Common myeloid progenitor, CD34-positive (primary cell): ENCODE measurements around the gene IL5RA.

Source experiments
- CTCF ChIA-PET: fragments of 350-600 bp; sonication (Branson Sonifier 250); formaldehyde crosslinking; loops from one replicate; lab custom pipeline; 2021; ENCODE audit warnings: antibody characterized with exemption; lab: Charles Lee
- POLR2A ChIA-PET: fragments of 350-600 bp; sonication (Branson Sonifier 250); formaldehyde crosslinking; loops from one replicate; lab custom pipeline; 2021; ENCODE audit warnings: antibody characterized with exemption; lab: Charles Lee
- DNase-seq, 3 donors: peaks; one replicate each; pipeline versions ENCODE4 v3.0.0 to v3.0.0-alpha.2; 2013
- H3K27ac ChIP-seq, 2 experiments: 1 replicate in 1 of 2; 2 replicates in 1 of 2; pipeline ENCODE4 v1.7.0; 2013; ENCODE audit warnings: inconsistent platforms in 2 of 2, low read length in 2 of 2, mild to moderate bottlenecking in 2 of 2, low read depth in 1 of 2, moderate library complexity in 1 of 2; ENCODE audit not compliant: severe bottlenecking in 2 of 2, insufficient read depth in 1 of 2, poor library complexity in 1 of 2
- H3K27me3 ChIP-seq, 5 experiments: replicated peaks in 2 of 5; 1 replicate in 3 of 5; 2 replicates in 2 of 5; pipeline versions ENCODE4 v1.6.1 to v1.7.0; 2013; ENCODE audit warnings: low read length in 4 of 5, mild to moderate bottlenecking in 2 of 5, moderate library complexity in 2 of 5, inconsistent platforms in 1 of 5; ENCODE audit not compliant: insufficient read depth in 5 of 5, control insufficient read depth in 4 of 5
- H3K36me3 ChIP-seq, 4 experiments: 1 replicate in 2 of 4; 2 replicates in 2 of 4; pipeline versions ENCODE4 v1.6.1 to v1.7.0; 2013; ENCODE audit warnings: low read length in 3 of 4, control low read depth in 1 of 4, mild to moderate bottlenecking in 1 of 4; ENCODE audit not compliant: control insufficient read depth in 4 of 4, insufficient read depth in 4 of 4
- H3K4me1 ChIP-seq, 4 experiments: 1 replicate in 3 of 4; 2 replicates in 1 of 4; pipeline versions ENCODE4 v1.6.1 to v1.7.1; 2013; ENCODE audit warnings: low read length in 3 of 4, mild to moderate bottlenecking in 3 of 4, control low read depth in 1 of 4, inconsistent platforms in 1 of 4, moderate library complexity in 1 of 4; ENCODE audit not compliant: control insufficient read depth in 4 of 4, insufficient read depth in 4 of 4; ENCODE audit errors: control extremely low read depth in 1 of 4
- H3K4me3 ChIP-seq, 7 experiments: 1 replicate in 4 of 7; 2 replicates in 3 of 7; pipeline versions ENCODE4 v1.5.1 to v1.7.0; 2013; ENCODE audit warnings: mild to moderate bottlenecking in 7 of 7, low read length in 6 of 7, moderate library complexity in 6 of 7, inconsistent platforms in 2 of 7, low read depth in 2 of 7, control low read depth in 1 of 7; ENCODE audit not compliant: insufficient read depth in 4 of 7, control insufficient read depth in 1 of 7; ENCODE audit errors: extremely low read depth in 1 of 7
- H3K9me3 ChIP-seq, 5 experiments: 1 replicate in 4 of 5; 2 replicates in 1 of 5; pipeline versions ENCODE4 v1.6.1 to v1.7.1; 2013; ENCODE audit warnings: low read length in 4 of 5, mild to moderate bottlenecking in 2 of 5, inconsistent platforms in 1 of 5, low read depth in 1 of 5, moderate library complexity in 1 of 5; ENCODE audit not compliant: control insufficient read depth in 4 of 5, insufficient read depth in 2 of 5; ENCODE audit errors: control extremely low read depth in 1 of 5
- WGBS: methylation state at CpG from one replicate; pipeline ENCODE4 v1.1.5; 2013; ENCODE audit not compliant: insufficient coverage; 5-methylcytosine and 5-hydroxymethylcytosine counted together

IL5RA gene

DNA sequence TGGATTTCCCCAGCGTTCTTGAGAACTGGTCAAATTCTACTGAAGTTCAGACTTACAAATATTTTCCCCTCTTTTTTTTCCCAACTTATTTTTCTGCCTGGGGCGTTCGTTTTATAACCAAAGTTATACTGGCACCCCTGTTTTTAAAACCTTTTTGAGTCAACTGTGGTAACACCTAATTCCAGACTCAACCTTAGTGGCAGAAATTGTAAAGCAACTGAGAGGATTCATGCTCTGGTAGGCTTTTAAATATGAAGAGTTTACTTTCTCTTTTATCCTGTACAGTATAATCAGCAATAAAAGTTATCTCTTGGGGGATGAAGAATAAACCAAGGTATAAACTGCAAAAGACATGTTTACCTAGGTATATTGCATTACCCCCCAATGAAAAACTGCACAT lies 2.3 kb downstream of the IL5RA start:
- no peak for DNase-seq
- Histone ChIP-seq H3K4me3 (no peak overlapping the region), H3K9me3 (no peaks in the 10 kb centered on the region), H3K36me3 (no peaks in the 10 kb centered on the region), H3K4me1 (peaks cover 0 to 2% (median 0%) of the 10 kb centered on the region in 4 experiments), H3K27ac (no peak overlapping the region), H3K27me3 (no peaks in the 10 kb centered on the region)
- ChIA-PET CTCF (no interaction called here), POLR2A (no interaction called here)
- no CpG with 5 or more reads among the region's 3 CpGs for WGBS

DNA sequence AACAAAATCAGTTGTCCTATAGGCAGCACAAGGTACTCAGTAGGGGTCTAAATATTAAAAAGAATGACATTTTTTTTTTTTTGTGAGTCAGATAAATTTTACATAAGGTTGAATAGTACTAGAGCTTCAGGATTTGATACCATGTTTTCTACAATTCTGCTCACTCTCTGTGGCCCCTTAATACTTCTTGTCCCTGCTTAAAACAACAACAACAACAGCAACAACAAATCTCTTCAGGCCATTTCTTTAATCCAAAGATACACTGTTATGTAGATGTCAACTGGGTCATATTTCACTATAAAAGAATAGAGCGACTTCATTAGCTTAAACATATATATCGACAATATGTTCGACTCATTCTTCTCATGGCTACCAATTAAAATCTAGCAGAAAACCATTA lies 3.0 kb downstream of the IL5RA start:
- Histone ChIP-seq H3K9me3 (no peaks in the 10 kb centered on the region), H3K4me1 (peaks cover 0 to 2% (median 0%) of the 10 kb centered on the region in 4 experiments), H3K4me3 (no peak overlapping the region), H3K27me3 (no peaks in the 10 kb centered on the region), H3K36me3 (no peaks in the 10 kb centered on the region), H3K27ac (no peak overlapping the region)
- WGBS: no CpG with 5 or more reads among the region's 3 CpGs
- DNase-seq: no peak
- ChIA-PET CTCF (interaction anchor here (0.6 kb wide), 2 partner anchors 12 to 103 kb away, joined by 3 read pairs; no protein-coding TSS in a partner anchor), POLR2A (no interaction called here)

DNA sequence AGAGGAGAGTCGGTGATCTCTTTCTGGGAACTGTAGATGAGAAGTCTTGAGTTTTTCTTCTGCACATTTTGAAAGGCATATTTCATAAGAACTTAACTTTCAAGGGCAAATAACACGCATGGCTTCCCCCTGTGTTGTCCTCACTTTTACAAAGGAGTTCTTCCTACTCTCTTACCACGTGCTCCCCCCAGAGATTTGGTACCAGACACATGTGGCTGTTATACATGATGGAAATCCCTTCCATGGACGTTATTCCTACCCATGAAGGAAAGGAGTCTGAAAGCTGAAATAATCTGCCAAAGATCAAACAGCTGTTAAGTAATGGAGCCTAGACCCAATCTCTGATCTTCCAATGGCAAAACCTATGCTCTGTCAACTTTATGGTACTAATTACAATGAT lies 4.4 kb downstream of the IL5RA start:
- CTCF ChIA-PET: no interaction called here
- no peak for DNase-seq
- POLR2A ChIA-PET: interaction anchor here (0.6 kb wide), 1 partner anchor 140 kb away, joined by 3 read pairs; no protein-coding TSS in a partner anchor
- WGBS: 89% methylated on average over 3 of the region's 4 CpGs
- Histone ChIP-seq H3K4me1 (peaks cover 0 to 2% (median 0%) of the 10 kb centered on the region in 4 experiments), H3K9me3 (no peaks in the 10 kb centered on the region), H3K36me3 (no peaks in the 10 kb centered on the region), H3K27ac (no peak overlapping the region), H3K27me3 (no peaks in the 10 kb centered on the region), H3K4me3 (no peak overlapping the region)

DNA sequence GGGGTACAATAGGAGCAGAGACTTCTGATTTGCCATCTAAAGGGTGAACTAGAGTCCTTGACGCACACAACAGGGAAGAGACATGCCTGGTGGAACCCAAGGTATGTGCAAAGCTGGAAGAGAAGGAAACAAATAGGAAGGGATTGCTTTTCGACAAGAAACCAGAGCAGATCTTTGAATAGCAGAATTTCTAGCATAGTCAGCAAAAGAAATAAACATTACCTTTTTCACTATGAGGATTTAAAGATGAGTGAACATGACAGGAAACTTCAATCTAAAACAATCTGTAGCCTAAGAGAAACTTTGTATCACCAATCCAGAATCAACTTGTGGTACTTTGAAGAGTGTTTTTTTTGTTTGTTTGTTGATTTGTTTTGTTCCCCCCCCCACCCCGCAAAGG lies 4.9 kb downstream of the IL5RA start:
- Histone ChIP-seq H3K36me3 (no peaks in the 10 kb centered on the region), H3K4me3 (no peak overlapping the region), H3K27me3 (no peaks in the 10 kb centered on the region), H3K4me1 (no peaks in the 10 kb centered on the region), H3K27ac (no peak overlapping the region), H3K9me3 (no peaks in the 10 kb centered on the region)
- DNase-seq: no peak
- 100% methylated on average over 1 of the region's 3 CpGs for WGBS
- ChIA-PET CTCF (no interaction called here), POLR2A (interaction anchor here (0.6 kb wide), 1 partner anchor 139 kb away, joined by 3 read pairs; no protein-coding TSS in a partner anchor)

DNA sequence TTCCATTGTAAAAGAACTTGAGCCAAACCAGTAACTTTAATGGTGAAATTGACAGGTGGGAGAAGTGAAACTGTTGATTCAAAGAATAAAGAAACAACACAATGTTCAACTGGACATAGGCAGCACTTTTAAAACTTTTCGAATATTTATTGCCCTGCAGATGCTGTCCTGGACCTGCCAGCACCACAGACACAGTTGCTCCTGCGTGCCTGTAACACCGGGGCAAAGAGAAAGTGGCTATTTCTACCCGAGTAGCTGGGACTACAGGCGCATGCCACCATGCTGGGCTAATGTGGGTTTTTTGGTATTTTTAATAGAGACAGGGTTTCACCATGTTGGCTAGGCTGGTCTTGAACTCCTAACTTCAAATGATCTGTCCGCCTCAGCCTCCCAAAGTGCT lies 7.4 kb downstream of the IL5RA start:
- no peak overlapping the region for H3K4me3 ChIP-seq
- ChIA-PET CTCF (no interaction called here), POLR2A (no interaction called here)
- no peaks in the 10 kb centered on the region for H3K36me3 ChIP-seq
- no peaks in the 10 kb centered on the region for H3K9me3 ChIP-seq
- WGBS: 95% methylated on average over 5 of the region's 6 CpGs
- DNase-seq: no peak
- H3K27me3 ChIP-seq: no peaks in the 10 kb centered on the region
- H3K4me1 ChIP-seq: no peaks in the 10 kb centered on the region
- no peak overlapping the region for H3K27ac ChIP-seq

DNA sequence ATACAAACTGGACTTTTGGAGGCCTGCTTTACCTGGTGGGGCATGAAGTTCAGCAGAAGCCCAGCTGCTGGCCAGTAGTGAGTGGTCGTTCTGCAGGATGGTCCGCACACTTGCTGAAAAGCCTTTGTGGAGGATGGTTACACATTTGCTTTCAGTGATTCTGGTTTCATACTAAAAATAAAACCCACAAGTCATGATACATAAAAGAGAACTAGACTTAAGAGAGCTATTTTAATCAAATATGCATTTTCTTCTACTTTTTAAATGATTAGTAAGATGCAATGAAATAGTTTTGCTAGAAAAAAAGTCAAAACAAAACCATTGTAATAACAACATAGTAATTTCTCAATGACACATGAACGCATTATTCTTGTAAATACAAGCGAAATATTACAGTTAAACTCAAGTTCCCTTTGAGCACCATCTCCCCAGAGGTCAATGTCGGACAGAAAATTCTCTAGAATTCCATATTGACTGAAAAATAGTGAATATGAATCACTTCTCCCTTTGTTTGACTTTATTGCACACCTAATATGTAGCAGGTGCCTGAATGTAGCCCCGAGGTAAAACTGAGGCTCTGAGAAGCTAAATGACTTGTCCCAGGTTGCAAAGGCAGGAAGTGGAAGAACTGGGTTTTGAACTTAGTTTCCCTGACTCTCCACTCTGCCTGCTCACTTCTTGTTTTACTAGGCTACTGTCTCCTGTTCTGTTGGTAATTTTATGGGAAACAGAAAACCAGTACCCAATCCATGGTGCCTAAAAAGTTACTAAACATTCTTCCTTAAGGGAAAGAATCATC lies 8.3 kb downstream of the IL5RA start:
- WGBS: no CpG with 5 or more reads among the region's 6 CpGs
- ChIA-PET POLR2A (no interaction called here), CTCF (no interaction called here)
- H3K9me3 ChIP-seq: no peaks in the 10 kb centered on the region
- no peaks in the 10 kb centered on the region for H3K27me3 ChIP-seq
- H3K4me3 ChIP-seq: no peak overlapping the region
- DNase-seq: no peak
- H3K27ac ChIP-seq: no peak overlapping the region
- H3K36me3 ChIP-seq: no peaks in the 10 kb centered on the region
- H3K4me1 ChIP-seq: no peaks in the 10 kb centered on the region

DNA sequence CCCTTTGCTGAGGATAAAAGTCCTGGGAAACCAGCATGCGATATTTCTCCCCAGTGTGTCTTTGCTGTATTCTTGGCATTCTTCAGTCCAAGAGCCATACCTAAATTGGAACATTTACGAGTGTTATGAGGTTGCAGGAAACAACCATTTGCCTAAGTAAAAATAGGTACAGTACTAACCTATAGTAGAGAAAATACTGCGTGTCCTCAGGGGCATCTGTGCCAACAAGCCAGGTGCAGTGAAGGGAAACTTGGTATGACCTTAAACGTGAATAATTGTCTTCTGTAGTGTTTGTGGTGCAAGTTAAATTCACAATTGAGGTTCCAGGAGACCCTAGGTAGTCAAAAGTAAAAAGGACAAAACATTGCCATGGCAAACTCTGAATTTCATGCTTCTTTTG lies 12.2 kb downstream of the IL5RA start:
- no peak overlapping the region for H3K27ac ChIP-seq
- no peak overlapping the region for H3K4me3 ChIP-seq
- H3K27me3 ChIP-seq: no peaks in the 10 kb centered on the region
- no peaks in the 10 kb centered on the region for H3K36me3 ChIP-seq
- no peaks in the 10 kb centered on the region for H3K9me3 ChIP-seq
- no peaks in the 10 kb centered on the region for H3K4me1 ChIP-seq
- no peak for DNase-seq
- POLR2A ChIA-PET: no interaction called here
- 94% methylated on average over 2 of the region's 4 CpGs for WGBS
- CTCF ChIA-PET: no interaction called here
